A673 (cell line): ENCODE results near the gene AP1M1.

Experiments
- EZH2 ChIP-seq: fragments of 200-600 bp; sonication (generic); IDR thresholded peaks from 2 replicates; pipeline ENCODE4 v1.6.1; 2017; ENCODE audit warnings: borderline replicate concordance, low read depth, mild to moderate bottlenecking, mixed read lengths, antibody characterized with exemption, low read length; ENCODE audit not compliant: poor library complexity, severe bottlenecking
- TF ChIP-seq, protein P1 (sequence below): fragments of 300-800, 200-600 bp; sonication (generic); conservative IDR thresholded peaks from 2 replicates; pipeline ENCODE4 v1.5.1; 2017; ENCODE audit warnings: low read depth, mild to moderate bottlenecking, antibody characterized with exemption, low read length, moderate library complexity, mixed read lengths

DNA sequence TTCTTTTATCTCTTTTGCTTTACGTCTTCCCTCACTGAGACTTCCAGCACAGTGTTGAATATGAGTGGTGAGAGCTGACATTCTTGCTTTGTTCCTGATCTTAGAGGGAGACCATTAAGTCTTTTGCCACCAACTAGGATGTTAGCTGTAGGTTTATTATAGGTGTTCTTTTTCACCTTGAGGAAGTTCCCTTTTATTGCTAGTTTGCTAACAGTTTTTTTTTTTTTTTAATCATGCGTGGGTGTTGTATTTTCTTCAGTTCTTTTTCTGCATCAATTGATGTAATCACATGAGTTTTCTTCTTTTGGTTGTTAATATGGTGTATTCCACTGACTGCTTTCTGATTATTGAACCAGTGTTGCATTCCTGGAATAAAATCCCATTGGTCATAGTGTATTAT is 21.1 kb downstream of the AP1M1 start:
- TF ChIP-seq EZH2, result no peak
- TF ChIP-seq, protein P1, sequence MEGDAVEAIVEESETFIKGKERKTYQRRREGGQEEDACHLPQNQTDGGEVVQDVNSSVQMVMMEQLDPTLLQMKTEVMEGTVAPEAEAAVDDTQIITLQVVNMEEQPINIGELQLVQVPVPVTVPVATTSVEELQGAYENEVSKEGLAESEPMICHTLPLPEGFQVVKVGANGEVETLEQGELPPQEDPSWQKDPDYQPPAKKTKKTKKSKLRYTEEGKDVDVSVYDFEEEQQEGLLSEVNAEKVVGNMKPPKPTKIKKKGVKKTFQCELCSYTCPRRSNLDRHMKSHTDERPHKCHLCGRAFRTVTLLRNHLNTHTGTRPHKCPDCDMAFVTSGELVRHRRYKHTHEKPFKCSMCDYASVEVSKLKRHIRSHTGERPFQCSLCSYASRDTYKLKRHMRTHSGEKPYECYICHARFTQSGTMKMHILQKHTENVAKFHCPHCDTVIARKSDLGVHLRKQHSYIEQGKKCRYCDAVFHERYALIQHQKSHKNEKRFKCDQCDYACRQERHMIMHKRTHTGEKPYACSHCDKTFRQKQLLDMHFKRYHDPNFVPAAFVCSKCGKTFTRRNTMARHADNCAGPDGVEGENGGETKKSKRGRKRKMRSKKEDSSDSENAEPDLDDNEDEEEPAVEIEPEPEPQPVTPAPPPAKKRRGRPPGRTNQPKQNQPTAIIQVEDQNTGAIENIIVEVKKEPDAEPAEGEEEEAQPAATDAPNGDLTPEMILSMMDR, result no peak
